Ascending aorta (tissue), 2 donors: ENCODE results near the gene GALNT14. TPM values are rescaled to one million over a fixed set of nuclear protein-coding genes. Genes with fewer than 3 reads are reported as not detected.
A peak's percentile ranks its signal among the peaks of the same experiment; 100 is the strongest.

Experiments
- DNase-seq, 2 donors: peaks; one replicate each; pipeline ENCODE4 v3.0.0-alpha.2; 2019; ENCODE audit warnings: low spot score in 2 of 2
- H3K27ac ChIP-seq, 2 donors: fragments of 200-600 bp; sonication (generic); one replicate each; pipeline ENCODE4 v1.5.1; 2016 to 2017; ENCODE audit warnings: mild to moderate bottlenecking in 1 of 2
- H3K27me3 ChIP-seq: fragments of 200-600 bp; sonication (generic); one replicate; pipeline ENCODE4 v1.5.1; 2017
- H3K36me3 ChIP-seq, 2 donors: fragments of 200-600 bp; sonication (generic); one replicate each; pipeline ENCODE4 v1.5.1; 2016
- H3K4me1 ChIP-seq, 2 donors: fragments of 200-600 bp; sonication (generic); one replicate each; pipeline ENCODE4 v1.5.1; 2016 to 2017; ENCODE audit warnings: mild to moderate bottlenecking in 1 of 2
- H3K4me3 ChIP-seq, 2 donors: fragments of 200-600 bp; sonication (generic); one replicate each; pipeline ENCODE4 v1.5.1; 2016 to 2017; ENCODE audit warnings: mild to moderate bottlenecking in 1 of 2
- H3K9me3 ChIP-seq, 2 donors: fragments of 200-600 bp; sonication (generic); one replicate each; pipeline ENCODE4 v1.5.1; 2016
- intact Hi-C: fragments of 100-400 bp; cut with DNase I; formaldehyde crosslinking; loops from one replicate; pipeline ENCODE4 v1.15.1; 2023
- total RNA-seq: library from RNA; depleted of rRNA; stranded (reverse); fragments of >200 nt; gene quantifications from one replicate; pipeline ENCODE4 v1.1.0, GENCODE V29; 2016
- TF ChIP-seq, protein P1 (sequence below), 3 experiments: fragments of 200-600 bp in 2 of 3; fragments of 450-650 bp in 1 of 3; sonication (generic) in 2 of 3; IDR thresholded peaks; one replicate each; pipeline ENCODE4 v1.5.1; 2016 to 2019; ENCODE audit warnings: antibody characterized with exemption in 3 of 3, mild to moderate bottlenecking in 1 of 3, moderate library complexity in 1 of 3

GALNT14 gene
- total RNA-seq, 1 donor from 2014 or later: not detected

DNA sequence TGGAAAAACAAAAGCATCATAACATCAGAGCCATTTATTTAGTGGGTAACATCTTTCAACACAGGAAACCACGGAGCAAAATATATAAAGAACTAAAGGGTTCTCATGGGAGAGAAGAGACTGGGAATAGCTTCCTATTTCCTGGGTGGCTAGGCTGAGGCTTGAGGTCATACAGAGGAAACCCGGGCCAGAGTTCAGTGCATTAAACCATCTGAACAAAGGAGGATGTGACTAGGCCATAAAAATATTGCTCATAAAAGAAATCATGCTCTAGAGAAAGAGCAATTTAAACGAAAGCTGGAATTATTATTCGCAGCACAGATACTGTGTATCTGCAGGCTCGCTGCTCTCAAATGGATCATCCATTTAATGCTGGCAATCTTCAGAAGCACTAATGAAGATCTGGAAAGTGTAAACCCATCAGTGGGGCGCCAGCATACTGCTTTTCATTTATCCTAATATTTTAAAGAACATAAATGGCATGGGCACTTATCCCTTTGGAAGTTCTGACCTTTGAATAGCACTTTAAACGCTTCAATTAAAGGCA is 83.3 kb downstream of the GALNT14 start:
- DNase-seq: no peak
- H3K36me3 ChIP-seq: no peaks in the 10 kb centered on the region
- H3K4me3 ChIP-seq: no peak overlapping the region
- TF ChIP-seq, protein P1, sequence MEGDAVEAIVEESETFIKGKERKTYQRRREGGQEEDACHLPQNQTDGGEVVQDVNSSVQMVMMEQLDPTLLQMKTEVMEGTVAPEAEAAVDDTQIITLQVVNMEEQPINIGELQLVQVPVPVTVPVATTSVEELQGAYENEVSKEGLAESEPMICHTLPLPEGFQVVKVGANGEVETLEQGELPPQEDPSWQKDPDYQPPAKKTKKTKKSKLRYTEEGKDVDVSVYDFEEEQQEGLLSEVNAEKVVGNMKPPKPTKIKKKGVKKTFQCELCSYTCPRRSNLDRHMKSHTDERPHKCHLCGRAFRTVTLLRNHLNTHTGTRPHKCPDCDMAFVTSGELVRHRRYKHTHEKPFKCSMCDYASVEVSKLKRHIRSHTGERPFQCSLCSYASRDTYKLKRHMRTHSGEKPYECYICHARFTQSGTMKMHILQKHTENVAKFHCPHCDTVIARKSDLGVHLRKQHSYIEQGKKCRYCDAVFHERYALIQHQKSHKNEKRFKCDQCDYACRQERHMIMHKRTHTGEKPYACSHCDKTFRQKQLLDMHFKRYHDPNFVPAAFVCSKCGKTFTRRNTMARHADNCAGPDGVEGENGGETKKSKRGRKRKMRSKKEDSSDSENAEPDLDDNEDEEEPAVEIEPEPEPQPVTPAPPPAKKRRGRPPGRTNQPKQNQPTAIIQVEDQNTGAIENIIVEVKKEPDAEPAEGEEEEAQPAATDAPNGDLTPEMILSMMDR (IDR thresholded peaks at IDR 0.05): no peak
- H3K9me3 ChIP-seq: no peaks in the 10 kb centered on the region
- no peak overlapping the region for H3K27ac ChIP-seq
- intact Hi-C loops: no loop called here
- no peaks in the 10 kb centered on the region for H3K27me3 ChIP-seq
- no peaks in the 10 kb centered on the region for H3K4me1 ChIP-seq

DNA sequence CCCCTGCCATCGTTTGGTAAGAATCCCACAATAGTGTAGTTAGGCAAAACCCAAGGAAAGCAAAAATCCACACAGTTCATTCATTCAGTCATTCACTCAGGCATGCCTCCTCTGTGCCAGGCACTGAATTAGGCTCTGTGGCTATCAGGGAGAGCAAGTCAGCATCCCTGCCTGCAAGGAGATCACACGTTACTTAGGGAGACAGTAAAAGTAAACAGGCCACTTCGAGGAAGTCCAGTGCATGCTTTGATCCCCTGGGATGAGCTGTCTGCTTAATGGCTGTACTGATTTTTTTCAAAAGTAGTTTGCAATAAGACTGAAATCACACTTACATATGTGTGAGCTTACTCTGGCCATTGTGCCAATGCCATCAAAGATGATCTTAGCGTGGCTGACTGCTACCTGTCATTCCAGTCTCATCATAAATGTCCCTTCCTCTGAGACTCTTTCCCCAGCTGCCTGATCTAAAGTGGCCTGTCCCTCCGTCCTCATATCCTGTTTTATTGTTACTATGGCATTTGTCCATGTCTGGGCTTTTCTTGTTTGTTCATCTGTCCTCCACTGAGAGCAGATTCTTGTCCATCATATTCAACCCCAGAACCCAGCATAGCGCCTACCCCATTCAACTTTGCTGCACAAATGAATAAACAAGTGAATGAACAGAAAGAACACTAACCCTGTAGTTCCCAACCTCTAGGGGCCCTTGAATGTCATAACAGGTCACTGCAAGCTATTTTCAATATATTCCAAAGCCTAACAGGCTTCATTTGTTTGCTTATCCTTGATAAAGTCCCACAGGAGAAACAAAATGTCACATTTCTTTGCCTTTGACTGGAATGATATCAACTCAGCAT is 84.1 kb downstream of the GALNT14 start:
- no peak for DNase-seq
- Histone ChIP-seq H3K9me3 (no peaks in the 10 kb centered on the region), H3K27ac (no peak overlapping the region), H3K27me3 (no peaks in the 10 kb centered on the region), H3K4me1 (no peaks in the 10 kb centered on the region), H3K36me3 (no peaks in the 10 kb centered on the region), H3K4me3 (no peak overlapping the region)
- TF ChIP-seq, protein P1 (IDR thresholded peaks at IDR 0.05): no peak
- intact Hi-C loops: no loop called here

- Histone ChIP-seq H3K9me3 (no peaks in the 10 kb centered on the region), H3K4me1 (no peaks in the 10 kb centered on the region), H3K27me3 (no peaks in the 10 kb centered on the region), H3K4me3 (no peak overlapping the region), H3K36me3 (no peaks in the 10 kb centered on the region), H3K27ac (no peak overlapping the region)
- intact Hi-C loops: no loop called here
- no peak for DNase-seq
- TF ChIP-seq, protein P1 (IDR thresholded peaks at IDR 0.05): no peak
Measured at GRCh38 chr2:31052284-31052683, 86.0 kb downstream of the GALNT14 start.

- peak in 1 of 2 donors; percentile 40 for DNase-seq
- no peaks in the 10 kb centered on the region for H3K27me3 ChIP-seq
- no peaks in the 10 kb centered on the region for H3K4me1 ChIP-seq
- TF ChIP-seq, protein P1 (IDR thresholded peaks at IDR 0.05): no peak
- no peak overlapping the region for H3K4me3 ChIP-seq
- H3K27ac ChIP-seq: no peak overlapping the region
- intact Hi-C loops: no loop called here
- H3K36me3 ChIP-seq: no peaks in the 10 kb centered on the region
- no peaks in the 10 kb centered on the region for H3K9me3 ChIP-seq
Measured at GRCh38 chr2:31051258-31052140, 86.7 kb downstream of the GALNT14 start.

GRCh38 chr2:31049916-31050588 is 88.2 kb downstream of the GALNT14 start:
- Histone ChIP-seq H3K27me3 (no peaks in the 10 kb centered on the region), H3K36me3 (no peaks in the 10 kb centered on the region), H3K9me3 (no peaks in the 10 kb centered on the region), H3K27ac (no peak overlapping the region), H3K4me3 (no peak overlapping the region), H3K4me1 (no peaks in the 10 kb centered on the region)
- intact Hi-C loops: no loop called here
- TF ChIP-seq, protein P1 (IDR thresholded peaks at IDR 0.05): no peak
- DNase-seq: peak in 1 of 2 donors; percentile 37
